ENCODE data around the gene GLI3. TPM values are rescaled to one million over a fixed set of nuclear protein-coding genes. Genes with fewer than 3 reads are reported as not detected.

GLI3 gene
- total and polyA plus RNA-seq, 2 of the 4 experiments (the other 2 are of a cell fraction): 1.3 to 3.9 TPM

GRCh38 chr7:42080841-42081586, 156.0 kb downstream of the GLI3 start:
- ChIA-PET POLR2A (ENCODE audit: unreplicated experiment) (no interaction called here), CTCF (no interaction called here)
- dilution Hi-C loops (cut with HindIII; ENCODE audit: low sequenced_read_pairs, unreplicated experiment) (no loop called here), intact Hi-C loops (cut with micrococcal nuclease) (no loop called here), in situ Hi-C loops (cut with MboI; ENCODE audit: low sequenced_read_pairs) (no loop called here)
- Histone ChIP-seq H3K9me1 (ENCODE audit: insufficient read depth, low read length) (peaks cover 7% of the 10 kb centered on the region; the same call in 1 of the 2 replicates), H3K36me3 (ENCODE audit: control insufficient read depth, insufficient read depth, low read length) (no peaks in the 10 kb centered on the region), H2AK5ac (ENCODE audit: low read depth, low read length) (no peak overlapping the region), H4K20me1 (ENCODE audit: insufficient read depth, low read length) (no peaks in the 10 kb centered on the region), H3K4me2 (ENCODE audit: low read depth, low read length) (peak overlapping the region; percentile 8; the same call in 1 of the 2 replicates), H3K4ac (ENCODE audit: low read depth, low read length) (no peak overlapping the region), H3K27me3 (ENCODE audit: control insufficient read depth, insufficient read depth, low read length) (no peaks in the 10 kb centered on the region), H3K56ac (ENCODE audit: extremely low read depth, insufficient read depth, low read length) (no peak overlapping the region), H3K9ac (ENCODE audit: low read depth, low read length) (no peak overlapping the region), H3K79me1 (ENCODE audit: low read depth in 1 of 2, low read length in 2 of 2) (peaks cover 0 to 11% of the 10 kb centered on the region in 2 experiments; a peak in 2 of 4 replicates), H2BK5ac (ENCODE audit: low read depth, low read length, poor library complexity, severe bottlenecking) (no peak overlapping the region), H4K91ac (ENCODE audit: insufficient read depth, low read depth, low read length) (no peak overlapping the region), H3K9me3 (ENCODE audit: control insufficient read depth, insufficient read depth, low read length) (no peaks in the 10 kb centered on the region), H2AFZ (replicated peaks; ENCODE audit: low read length, poor library complexity) (no peak overlapping the region), H3K18ac (ENCODE audit: low read depth, low read length) (no peak overlapping the region), H3K23ac (ENCODE audit: low read depth, low read length) (no peak overlapping the region), H2AK9ac (replicated peaks; ENCODE audit: low read depth, low read length, poor library complexity) (no peak overlapping the region), H3K14ac (replicated peaks; ENCODE audit: low read depth, low read length) (peak overlapping the region; percentile 26; the same call in 1 of the 2 replicates), H3K27ac (ENCODE audit: insufficient read depth, low read length) (no peak overlapping the region), H2BK15ac (ENCODE audit: low read depth, low read length) (no peak overlapping the region), H4K8ac (ENCODE audit: low read depth in 2 of 2, low read length in 2 of 2) (no peak overlapping the region), H3K4me3 (ENCODE audit: insufficient read depth, low read depth, low read length) (no peak overlapping the region), H2BK20ac (ENCODE audit: low read depth, low read length) (no peak overlapping the region), H2BK120ac (ENCODE audit: low read depth, low read length) (no peak overlapping the region), H3K4me1 (ENCODE audit: control insufficient read depth, insufficient read depth, low read length) (peaks cover 11% of the 10 kb centered on the region), H4K5ac (ENCODE audit: low read depth, low read length) (no peak overlapping the region; the same call in 1 of the 2 replicates)
- WGBS, 2 experiments (ENCODE audit: extremely low coverage in 2 of 2, insufficient read length in 1 of 2): 64% methylated on average over 8 of the region's 15 CpGs; no CpG with 5 or more reads in 1 of the 2 experiments
- DNase-seq: peak; percentile 62
- peak; percentile 33 for ATAC-seq (ENCODE audit: low read depth)
- BruUV-seq (replicated peaks): no TSS peak
- TF ChIP-seq RAD21 (IDR thresholded peaks at IDR 0.05; ENCODE audit: low read length) (no peak), NFE2L2 (IDR thresholded peaks at IDR 0.05; ENCODE audit: low read depth, low read length) (no peak), FOS (IDR thresholded peaks at IDR 0.05; ENCODE audit: low read depth, low read length) (no peak), RCOR1 (IDR thresholded peaks at IDR 0.05; ENCODE audit: insufficient replicate concordance, low read length) (no peak), SMC3 (IDR thresholded peaks at IDR 0.05; ENCODE audit: low read depth, low read length) (no peak), POLR2A (IDR thresholded peaks at IDR 0.05; ENCODE audit: low read depth, low read length) (no peak), RFX5 (IDR thresholded peaks at IDR 0.05; ENCODE audit: low read depth, low read length) (no peak), MAZ (IDR thresholded peaks at IDR 0.05; ENCODE audit: borderline replicate concordance, low read depth, low read length) (no peak), CHD1 (IDR thresholded peaks at IDR 0.05; ENCODE audit: low read depth, low read length) (no peak), MXI1 (IDR thresholded peaks at IDR 0.05; ENCODE audit: borderline replicate concordance, low read depth, low read length) (no peak), CTCF (conservative IDR thresholded peaks at IDR 0.05; ENCODE audit: low read depth, low read length) (no peak), CEBPB (IDR thresholded peaks at IDR 0.05; ENCODE audit: low read depth, low read length) (no peak), BHLHE40 (IDR thresholded peaks at IDR 0.05; ENCODE audit: low read depth, low read length) (no peak), MAFK (IDR thresholded peaks at IDR 0.05; ENCODE audit: low read depth, low read length) (no peak)
- TF ChIP-seq, protein P1, sequence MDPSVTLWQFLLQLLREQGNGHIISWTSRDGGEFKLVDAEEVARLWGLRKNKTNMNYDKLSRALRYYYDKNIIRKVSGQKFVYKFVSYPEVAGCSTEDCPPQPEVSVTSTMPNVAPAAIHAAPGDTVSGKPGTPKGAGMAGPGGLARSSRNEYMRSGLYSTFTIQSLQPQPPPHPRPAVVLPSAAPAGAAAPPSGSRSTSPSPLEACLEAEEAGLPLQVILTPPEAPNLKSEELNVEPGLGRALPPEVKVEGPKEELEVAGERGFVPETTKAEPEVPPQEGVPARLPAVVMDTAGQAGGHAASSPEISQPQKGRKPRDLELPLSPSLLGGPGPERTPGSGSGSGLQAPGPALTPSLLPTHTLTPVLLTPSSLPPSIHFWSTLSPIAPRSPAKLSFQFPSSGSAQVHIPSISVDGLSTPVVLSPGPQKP (IDR thresholded peaks at IDR 0.05; ENCODE audit: borderline replicate concordance, low read depth, low read length): no peak

All from IMR-90 (cell line).